ENCODE data around the gene ADCYAP1.

The ADCYAP1 gene

DNA sequence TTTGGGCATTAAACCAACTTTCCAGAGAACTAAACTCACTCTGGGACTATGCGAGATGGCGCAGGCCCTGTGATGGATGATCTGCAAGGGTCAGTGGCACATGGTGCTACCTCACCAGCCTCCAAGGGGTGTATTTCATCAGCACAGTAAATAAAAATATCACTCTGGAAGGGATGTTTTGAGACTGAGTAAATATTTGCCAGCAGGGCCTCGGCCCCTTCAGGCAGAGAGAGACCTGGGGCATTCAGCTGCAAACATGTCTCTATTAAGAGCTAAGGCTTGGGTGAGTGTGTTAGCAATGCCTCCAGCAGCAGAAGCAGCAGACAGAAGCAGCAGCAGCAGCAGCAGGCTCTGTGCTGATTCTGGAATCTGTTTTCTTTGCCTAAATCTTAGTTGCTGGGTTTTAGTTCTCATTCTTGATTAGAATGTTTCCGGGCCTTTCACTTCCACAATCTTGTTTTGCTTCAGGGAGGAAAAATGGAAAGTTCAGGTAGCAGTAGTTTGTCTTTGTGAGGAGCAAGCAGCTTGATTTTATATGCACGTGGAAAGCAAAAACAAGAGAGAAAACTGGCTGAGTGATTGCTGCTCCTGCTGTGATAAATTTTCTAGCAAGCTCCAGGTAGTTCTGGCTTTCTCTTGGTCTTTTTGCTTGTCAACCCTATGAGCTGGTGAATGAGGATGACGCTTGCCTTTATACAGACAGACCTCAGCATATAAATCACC, 18.6 kb downstream of the ADCYAP1 start:
- no peak overlapping the region for H3K4me3 ChIP-seq (replicated peaks in 1 of 2; ENCODE audit: low read depth in 2 of 2, low read length in 2 of 2)
- TF ChIP-seq, protein P1, sequence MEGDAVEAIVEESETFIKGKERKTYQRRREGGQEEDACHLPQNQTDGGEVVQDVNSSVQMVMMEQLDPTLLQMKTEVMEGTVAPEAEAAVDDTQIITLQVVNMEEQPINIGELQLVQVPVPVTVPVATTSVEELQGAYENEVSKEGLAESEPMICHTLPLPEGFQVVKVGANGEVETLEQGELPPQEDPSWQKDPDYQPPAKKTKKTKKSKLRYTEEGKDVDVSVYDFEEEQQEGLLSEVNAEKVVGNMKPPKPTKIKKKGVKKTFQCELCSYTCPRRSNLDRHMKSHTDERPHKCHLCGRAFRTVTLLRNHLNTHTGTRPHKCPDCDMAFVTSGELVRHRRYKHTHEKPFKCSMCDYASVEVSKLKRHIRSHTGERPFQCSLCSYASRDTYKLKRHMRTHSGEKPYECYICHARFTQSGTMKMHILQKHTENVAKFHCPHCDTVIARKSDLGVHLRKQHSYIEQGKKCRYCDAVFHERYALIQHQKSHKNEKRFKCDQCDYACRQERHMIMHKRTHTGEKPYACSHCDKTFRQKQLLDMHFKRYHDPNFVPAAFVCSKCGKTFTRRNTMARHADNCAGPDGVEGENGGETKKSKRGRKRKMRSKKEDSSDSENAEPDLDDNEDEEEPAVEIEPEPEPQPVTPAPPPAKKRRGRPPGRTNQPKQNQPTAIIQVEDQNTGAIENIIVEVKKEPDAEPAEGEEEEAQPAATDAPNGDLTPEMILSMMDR (IDR thresholded peaks at IDR 0.05; ENCODE audit: low read depth, low read length) = no peak
- DNase-seq (ENCODE audit: low read depth in 2 of 2) = no peak

DNA sequence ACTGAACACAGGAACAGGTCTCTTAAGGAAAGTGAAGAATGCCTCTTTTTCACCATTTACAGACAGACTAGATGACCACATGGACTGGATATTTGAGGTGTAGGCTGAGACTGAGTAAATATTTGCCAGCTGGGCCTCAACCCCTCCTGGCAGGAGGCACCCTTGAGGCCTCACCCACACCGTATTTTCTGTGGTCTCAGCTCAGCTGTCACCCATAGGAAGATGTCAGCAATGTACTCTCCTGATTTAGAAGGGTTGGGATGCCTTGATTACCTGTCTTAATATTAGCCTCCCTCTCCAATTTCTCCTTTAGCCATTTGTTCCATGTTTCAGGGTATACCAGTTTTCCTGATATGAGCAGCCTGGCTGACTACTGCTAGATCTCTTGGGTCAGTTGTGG, 20.3 kb downstream of the ADCYAP1 start:
- DNase-seq (ENCODE audit: low read depth in 2 of 2) = no peak
- TF ChIP-seq, protein P1 (IDR thresholded peaks at IDR 0.05; ENCODE audit: low read depth, low read length) = no peak
- H3K4me3 ChIP-seq (replicated peaks in 1 of 2; ENCODE audit: low read depth in 2 of 2, low read length in 2 of 2) = no peak overlapping the region

DNA sequence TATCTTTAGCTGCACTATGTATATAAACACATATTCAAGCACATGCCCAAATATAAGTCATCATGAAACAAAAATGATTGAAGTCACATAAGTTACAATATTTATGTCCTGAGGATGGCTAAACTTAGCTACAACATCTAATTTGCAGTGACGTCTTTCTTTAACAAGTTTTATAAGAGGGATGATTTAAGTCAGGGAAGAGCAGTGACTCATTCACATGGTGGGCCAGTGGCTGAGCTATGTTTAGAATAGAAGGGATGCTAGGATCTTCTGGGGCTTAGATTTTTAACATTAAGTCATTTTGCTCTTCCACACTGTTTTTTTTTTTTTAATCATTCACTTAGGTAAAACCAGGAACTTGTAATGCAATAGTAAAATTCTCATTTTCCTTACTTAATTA, 22.3 kb downstream of the ADCYAP1 start:
- no peak for DNase-seq (ENCODE audit: low read depth in 2 of 2)
- H3K4me3 ChIP-seq (replicated peaks in 1 of 2; ENCODE audit: low read depth in 2 of 2, low read length in 2 of 2) = no peak overlapping the region
- TF ChIP-seq, protein P1 (IDR thresholded peaks at IDR 0.05; ENCODE audit: low read depth, low read length) = no peak

DNA sequence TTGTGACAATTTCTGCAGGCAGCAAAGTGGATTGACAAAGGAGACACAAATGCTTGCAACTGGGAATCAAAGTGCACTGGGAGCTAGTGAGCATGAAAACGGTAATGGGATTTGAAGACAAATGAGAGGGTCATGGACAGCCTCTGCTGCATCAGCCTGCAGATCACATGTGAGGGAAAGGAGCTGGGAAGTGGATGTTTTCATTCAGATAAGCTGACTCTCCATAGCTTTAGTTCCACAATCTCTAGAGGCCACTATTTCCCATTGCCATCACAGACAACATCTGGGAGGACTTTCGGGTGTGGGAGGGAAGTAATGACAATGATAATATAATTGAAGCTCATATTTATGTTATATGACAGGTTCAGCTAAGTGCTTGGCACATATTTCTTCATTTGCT, 28.4 kb downstream of the ADCYAP1 start:
- TF ChIP-seq, protein P1 (IDR thresholded peaks at IDR 0.05; ENCODE audit: low read depth, low read length) = no peak
- no peak overlapping the region for H3K4me3 ChIP-seq (replicated peaks in 1 of 2; ENCODE audit: low read depth in 2 of 2, low read length in 2 of 2)

DNA sequence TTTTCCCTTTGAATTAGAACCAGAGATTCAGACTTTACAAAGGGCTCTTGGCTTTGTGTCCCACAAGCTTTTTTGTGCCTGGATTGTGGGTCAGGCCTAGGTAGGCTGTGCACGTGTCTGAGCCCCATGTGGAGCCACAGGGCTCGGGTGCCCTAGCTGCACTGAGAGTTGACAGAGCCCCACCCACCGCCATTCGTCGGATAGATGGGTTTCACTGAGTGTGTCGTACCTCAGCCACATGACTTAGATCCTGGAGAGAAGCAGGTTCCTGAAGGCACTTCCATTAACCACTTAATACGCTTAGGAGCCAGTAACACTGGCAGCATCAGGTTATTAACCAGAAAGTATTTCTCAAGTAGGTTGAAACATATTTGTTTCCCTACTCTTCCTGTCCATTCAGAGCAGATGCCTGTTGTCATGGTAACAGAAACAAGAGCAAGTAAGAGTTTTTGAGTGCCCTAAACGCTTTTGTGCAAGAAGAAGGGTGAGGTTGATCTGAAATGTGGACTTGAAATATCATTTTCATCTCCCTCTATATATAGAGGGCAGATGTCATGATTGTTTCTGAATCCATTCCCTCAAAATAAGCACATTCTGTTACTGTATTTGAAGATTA, 30.0 kb downstream of the ADCYAP1 start:
- no peak overlapping the region for H3K4me3 ChIP-seq (replicated peaks in 1 of 2; ENCODE audit: low read depth in 2 of 2, low read length in 2 of 2)
- DNase-seq (ENCODE audit: low read depth in 2 of 2) = peak in 1 of 2 donors; percentile 5
- TF ChIP-seq, protein P1 (IDR thresholded peaks at IDR 0.05; ENCODE audit: low read depth, low read length) = no peak

More for the DNA sequence above, 28.4 kb downstream of the ADCYAP1 start:
- DNase-seq (ENCODE audit: low read depth in 2 of 2) = no peak

DNA sequence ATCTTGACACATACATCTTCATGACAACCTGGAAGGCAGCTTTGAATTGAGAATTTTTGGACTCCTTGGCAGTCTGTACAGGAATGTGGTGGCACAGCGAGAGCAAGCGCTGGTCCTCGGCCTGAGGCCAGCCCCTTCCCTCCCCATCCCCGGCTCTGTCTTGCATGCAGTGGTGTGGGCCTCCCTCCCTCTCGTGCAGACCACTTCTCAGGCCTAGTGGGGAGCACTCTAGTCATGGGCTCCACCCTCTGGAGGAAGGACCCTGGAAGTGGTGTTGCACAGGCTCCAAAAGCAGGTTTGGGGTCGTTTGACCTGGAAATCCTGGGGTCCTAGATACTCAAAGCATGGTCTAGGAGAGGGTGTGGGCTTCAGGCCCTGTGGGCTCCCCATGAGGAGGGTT, 32.3 kb downstream of the ADCYAP1 start:
- H3K4me3 ChIP-seq (replicated peaks in 1 of 2; ENCODE audit: low read depth in 2 of 2, low read length in 2 of 2) = no peak overlapping the region
- TF ChIP-seq, protein P1 (IDR thresholded peaks at IDR 0.05; ENCODE audit: low read depth, low read length) = no peak
- DNase-seq (ENCODE audit: low read depth in 2 of 2) = no peak
